Natural killer cell (primary cell): Measurements from ENCODE around the gene CORO2A. TPM values are rescaled to one million over a fixed set of nuclear protein-coding genes. Genes with fewer than 3 reads are reported as not detected.

Source experiments
- ATAC-seq, 3 donors: fragments of 150-1000 bp in 2 of 3; fragments of 200-7000 bp in 1 of 3; cut with Tn5 transposase; 1 replicate in 1 of 3; 2 replicates in 2 of 3; pipeline ENCODE4 v1.10.0; 2021; ENCODE audit warnings: mild to moderate bottlenecking in 2 of 3, moderate library complexity in 2 of 3
- DNase-seq, 2 donors: peaks; one replicate each; pipeline versions ENCODE4 v3.0.0 to v3.0.0-alpha.2; 2013 to 2021; ENCODE audit warnings: mixed read lengths in 1 of 2
- H3K27ac ChIP-seq: one replicate; pipeline ENCODE4 v1.5.1; 2013; ENCODE audit warnings: mild to moderate bottlenecking, low read length
- H3K27me3 ChIP-seq: one replicate; pipeline ENCODE4 v1.6.1; 2013; ENCODE audit warnings: low read length; ENCODE audit not compliant: control insufficient read depth, insufficient read depth
- H3K36me3 ChIP-seq: one replicate; pipeline ENCODE4 v1.6.1; 2013; ENCODE audit warnings: low read length; ENCODE audit not compliant: control insufficient read depth, insufficient read depth
- H3K4me1 ChIP-seq: one replicate; pipeline ENCODE4 v1.6.1; 2013; ENCODE audit warnings: low read length; ENCODE audit not compliant: control insufficient read depth, insufficient read depth
- H3K4me3 ChIP-seq: one replicate; pipeline ENCODE4 v1.5.1; 2013; ENCODE audit warnings: low read length
- H3K9me3 ChIP-seq: one replicate; pipeline ENCODE4 v1.6.1; 2013; ENCODE audit warnings: low read length; ENCODE audit not compliant: control insufficient read depth, insufficient read depth
- H3K27ac Mint-ChIP-seq, 2 donors: one replicate each; pipeline ENCODE4 v1.8.0; 2022; ENCODE audit warnings: mild to moderate bottlenecking in 2 of 2, mixed read lengths in 2 of 2, moderate library complexity in 1 of 2
- H3K27me3 Mint-ChIP-seq, 2 donors: one replicate each; pipeline ENCODE4 v1.8.0; 2022; ENCODE audit warnings: low read depth in 2 of 2, mixed read lengths in 2 of 2
- H3K36me3 Mint-ChIP-seq: one replicate; pipeline ENCODE4 v1.8.0; 2022; ENCODE audit warnings: mixed read lengths
- H3K4me1 Mint-ChIP-seq, 2 donors: one replicate each; pipeline ENCODE4 v1.8.0; 2022; ENCODE audit warnings: mixed read lengths in 2 of 2
- H3K4me3 Mint-ChIP-seq: one replicate; pipeline ENCODE4 v1.8.0; 2022; ENCODE audit warnings: mild to moderate bottlenecking, moderate library complexity, mixed read lengths
- H3K9me3 Mint-ChIP-seq, 2 donors: one replicate each; pipeline ENCODE4 v1.8.0; 2022; ENCODE audit warnings: mixed read lengths in 2 of 2
- CTCF ChIP-seq: fragments of 200-600 bp; IDR thresholded peaks from one replicate; pipeline ENCODE4 v1.8.0; 2022; ENCODE audit warnings: antibody characterized with exemption
- WGBS: methylation state at CpG from one replicate; pipeline ENCODE4 v1.1.7; 2013; ENCODE audit warnings: missing lambda C conversion rate; ENCODE audit not compliant: insufficient coverage; 5-methylcytosine and 5-hydroxymethylcytosine counted together
- intact Hi-C: fragments of 100-400 bp; cut with micrococcal nuclease; formaldehyde crosslinking; loops from one replicate; pipeline ENCODE4 v1.14.2; 2022
- total RNA-seq, 4 donors: library from RNA; stranded (reverse); fragments of 120-200 nt in 1 of 4; gene quantifications; one replicate each; pipeline versions ENCODE4 v1.2.3 to v1.2.4, GENCODE V29; 2013 to 2022

The CORO2A gene
- total RNA-seq, 3 donors from 2014 or later (not counting 1 experiment from before 2014, with no cell fraction given): 1.9 to 3.6 (median 2.3) TPM

DNA sequence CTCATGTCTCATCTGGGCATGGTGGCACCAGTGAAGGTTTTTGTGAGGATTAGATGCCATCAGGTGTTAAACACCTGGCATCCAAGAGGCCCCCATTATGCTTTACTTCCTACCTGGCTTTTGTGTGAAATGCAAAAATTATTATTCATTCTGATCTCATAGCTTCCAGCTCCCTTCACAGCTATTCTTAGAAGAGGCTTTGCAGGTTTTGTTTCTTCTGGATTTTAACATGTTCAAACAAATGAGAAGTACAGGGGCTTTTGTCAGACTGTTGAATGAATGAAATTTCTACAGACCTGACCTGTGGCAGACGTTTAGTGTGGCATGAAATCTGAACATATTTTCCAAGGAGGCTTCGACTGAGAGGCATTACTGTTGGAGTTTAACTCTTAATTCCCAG lies 14.3 kb upstream of the CORO2A start:
- no peak for ATAC-seq
- H3K27ac ChIP-seq: no peak overlapping the region
- Mint-ChIP-seq H3K36me3 (no peaks in the 10 kb centered on the region), H3K4me1 (no peaks in the 10 kb centered on the region), H3K27ac (no peak overlapping the region), H3K9me3 (no peaks in the 10 kb centered on the region), H3K27me3 (no peaks in the 10 kb centered on the region), H3K4me3 (no peak overlapping the region)
- intact Hi-C loops: loop anchor here (5.0 kb wide), 1 partner anchor 134 kb away; no protein-coding TSS in a partner anchor
- H3K4me3 ChIP-seq: no peak overlapping the region
- no peak for DNase-seq
- 92% methylated on average over 2 of the region's 2 CpGs for WGBS
- TF ChIP-seq CTCF: no peak
- H3K27me3 ChIP-seq: no peaks in the 10 kb centered on the region
- peaks cover 4% of the 10 kb centered on the region for H3K36me3 ChIP-seq
- H3K9me3 ChIP-seq: no peaks in the 10 kb centered on the region
- H3K4me1 ChIP-seq: peaks cover 9% of the 10 kb centered on the region

GRCh38 chr9:98204692-98205091 lies 12.3 kb upstream of the CORO2A start:
- Mint-ChIP-seq H3K27ac (no peak overlapping the region), H3K9me3 (no peaks in the 10 kb centered on the region), H3K4me3 (no peak overlapping the region), H3K27me3 (no peaks in the 10 kb centered on the region), H3K4me1 (no peaks in the 10 kb centered on the region), H3K36me3 (no peaks in the 10 kb centered on the region)
- DNase-seq (no peak), ATAC-seq (no peak)
- 92% methylated on average over 4 of the region's 4 CpGs for WGBS
- Histone ChIP-seq H3K9me3 (no peaks in the 10 kb centered on the region), H3K27me3 (no peaks in the 10 kb centered on the region), H3K4me3 (no peak overlapping the region), H3K27ac (no peak overlapping the region), H3K4me1 (peaks cover 9% of the 10 kb centered on the region), H3K36me3 (peaks cover 4% of the 10 kb centered on the region)
- intact Hi-C loops: loop anchor here (1.0 to 5.0 kb wide), 2 partner anchors 59 to 132 kb away; no protein-coding TSS in a partner anchor
- TF ChIP-seq CTCF: no peak

DNA sequence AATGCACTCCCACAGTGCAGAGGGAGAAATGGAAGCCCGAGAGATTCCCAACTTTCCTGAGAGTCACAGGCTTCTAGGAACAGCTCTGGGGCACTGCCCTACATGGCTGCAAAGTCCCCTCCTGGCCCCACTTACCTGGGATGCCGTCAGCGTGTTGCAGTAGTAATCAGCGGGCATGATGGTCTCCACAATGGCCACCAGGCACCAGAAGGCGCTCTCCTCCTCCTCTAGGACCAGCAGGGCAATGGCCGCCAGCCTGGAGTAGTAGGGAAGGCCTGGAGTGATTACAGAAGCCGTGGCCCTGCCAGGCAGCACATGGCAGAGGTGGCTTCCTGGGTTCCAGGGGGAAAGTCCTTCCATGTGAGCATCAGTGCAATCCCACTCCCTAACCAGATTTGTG lies 10.7 kb upstream of the CORO2A start:
- Histone ChIP-seq H3K27me3 (no peaks in the 10 kb centered on the region), H3K36me3 (peaks cover 2% of the 10 kb centered on the region), H3K4me1 (peaks cover 9% of the 10 kb centered on the region), H3K9me3 (no peaks in the 10 kb centered on the region), H3K4me3 (no peak overlapping the region), H3K27ac (no peak overlapping the region)
- Mint-ChIP-seq H3K36me3 (no peaks in the 10 kb centered on the region), H3K4me3 (no peak overlapping the region), H3K27me3 (no peaks in the 10 kb centered on the region), H3K27ac (no peak overlapping the region), H3K9me3 (no peaks in the 10 kb centered on the region), H3K4me1 (no peaks in the 10 kb centered on the region)
- DNase-seq (no peak), ATAC-seq (no peak)
- no peak for TF ChIP-seq CTCF
- 85% methylated on average over 5 of the region's 7 CpGs for WGBS
- intact Hi-C loops: no loop called here

DNA sequence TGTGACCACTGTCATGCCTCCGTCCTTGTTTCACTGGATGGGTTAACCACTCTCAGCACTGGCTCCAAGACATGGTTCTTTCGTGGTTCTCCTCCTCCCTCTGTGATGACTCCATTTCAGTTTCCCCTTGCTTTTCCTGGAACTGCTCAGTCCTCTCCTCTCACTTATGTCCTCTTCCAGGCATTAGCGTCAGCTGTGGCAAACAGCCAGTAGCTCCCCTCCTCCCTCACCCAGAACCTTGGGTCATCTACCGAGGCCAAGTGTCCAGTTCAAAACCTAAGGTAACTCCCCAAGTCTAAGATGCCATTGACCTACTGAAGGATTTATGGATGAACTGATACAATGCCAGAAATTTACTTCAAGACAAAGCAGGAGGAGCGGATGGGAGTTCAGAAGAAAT lies 9.8 kb upstream of the CORO2A start:
- H3K27ac Mint-ChIP-seq: no peak overlapping the region
- ATAC-seq: no peak
- DNase-seq: no peak
- intact Hi-C loops: no loop called here
- no peaks in the 10 kb centered on the region for H3K36me3 Mint-ChIP-seq
- no peaks in the 10 kb centered on the region for H3K4me1 Mint-ChIP-seq
- Histone ChIP-seq H3K9me3 (no peaks in the 10 kb centered on the region), H3K4me1 (peaks cover 9% of the 10 kb centered on the region), H3K27ac (no peak overlapping the region), H3K4me3 (no peak overlapping the region), H3K27me3 (no peaks in the 10 kb centered on the region), H3K36me3 (no peaks in the 10 kb centered on the region)
- no peaks in the 10 kb centered on the region for H3K27me3 Mint-ChIP-seq
- no peak for TF ChIP-seq CTCF
- H3K9me3 Mint-ChIP-seq: no peaks in the 10 kb centered on the region
- WGBS: 91% methylated on average over 5 of the region's 5 CpGs
- H3K4me3 Mint-ChIP-seq: no peak overlapping the region
